ENCODE results near the gene KCTD17.

DNA sequence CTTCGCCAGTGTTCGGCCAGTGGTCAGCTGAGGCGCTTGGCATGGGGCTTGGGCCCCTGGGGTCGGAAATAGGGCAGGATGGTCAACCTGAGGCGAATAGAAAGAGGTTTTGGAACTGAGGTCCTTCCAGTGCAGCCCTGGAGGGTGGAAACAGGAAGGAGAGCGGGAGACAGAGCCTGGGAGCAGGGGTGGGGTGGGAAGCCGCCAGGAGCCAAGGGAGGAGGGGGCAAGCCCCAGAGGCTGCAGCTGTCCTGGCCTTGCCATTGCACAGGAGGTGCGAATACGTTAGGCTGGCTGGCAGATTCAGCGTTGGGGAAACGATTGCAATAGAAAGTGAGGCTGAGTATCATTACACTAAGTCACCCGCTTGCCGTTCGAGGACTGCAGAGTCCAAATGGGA is 13.9 kb upstream of the KCTD17 start:
- TF ChIP-seq, protein P1, sequence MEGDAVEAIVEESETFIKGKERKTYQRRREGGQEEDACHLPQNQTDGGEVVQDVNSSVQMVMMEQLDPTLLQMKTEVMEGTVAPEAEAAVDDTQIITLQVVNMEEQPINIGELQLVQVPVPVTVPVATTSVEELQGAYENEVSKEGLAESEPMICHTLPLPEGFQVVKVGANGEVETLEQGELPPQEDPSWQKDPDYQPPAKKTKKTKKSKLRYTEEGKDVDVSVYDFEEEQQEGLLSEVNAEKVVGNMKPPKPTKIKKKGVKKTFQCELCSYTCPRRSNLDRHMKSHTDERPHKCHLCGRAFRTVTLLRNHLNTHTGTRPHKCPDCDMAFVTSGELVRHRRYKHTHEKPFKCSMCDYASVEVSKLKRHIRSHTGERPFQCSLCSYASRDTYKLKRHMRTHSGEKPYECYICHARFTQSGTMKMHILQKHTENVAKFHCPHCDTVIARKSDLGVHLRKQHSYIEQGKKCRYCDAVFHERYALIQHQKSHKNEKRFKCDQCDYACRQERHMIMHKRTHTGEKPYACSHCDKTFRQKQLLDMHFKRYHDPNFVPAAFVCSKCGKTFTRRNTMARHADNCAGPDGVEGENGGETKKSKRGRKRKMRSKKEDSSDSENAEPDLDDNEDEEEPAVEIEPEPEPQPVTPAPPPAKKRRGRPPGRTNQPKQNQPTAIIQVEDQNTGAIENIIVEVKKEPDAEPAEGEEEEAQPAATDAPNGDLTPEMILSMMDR (IDR thresholded peaks at IDR 0.05; ENCODE audit: insufficient read depth, low read length) = no peak
- TF ChIP-seq POLR2AphosphoS5 (IDR thresholded peaks at IDR 0.05; ENCODE audit: low read depth) = no peak
- TF ChIP-seq, protein P2, sequence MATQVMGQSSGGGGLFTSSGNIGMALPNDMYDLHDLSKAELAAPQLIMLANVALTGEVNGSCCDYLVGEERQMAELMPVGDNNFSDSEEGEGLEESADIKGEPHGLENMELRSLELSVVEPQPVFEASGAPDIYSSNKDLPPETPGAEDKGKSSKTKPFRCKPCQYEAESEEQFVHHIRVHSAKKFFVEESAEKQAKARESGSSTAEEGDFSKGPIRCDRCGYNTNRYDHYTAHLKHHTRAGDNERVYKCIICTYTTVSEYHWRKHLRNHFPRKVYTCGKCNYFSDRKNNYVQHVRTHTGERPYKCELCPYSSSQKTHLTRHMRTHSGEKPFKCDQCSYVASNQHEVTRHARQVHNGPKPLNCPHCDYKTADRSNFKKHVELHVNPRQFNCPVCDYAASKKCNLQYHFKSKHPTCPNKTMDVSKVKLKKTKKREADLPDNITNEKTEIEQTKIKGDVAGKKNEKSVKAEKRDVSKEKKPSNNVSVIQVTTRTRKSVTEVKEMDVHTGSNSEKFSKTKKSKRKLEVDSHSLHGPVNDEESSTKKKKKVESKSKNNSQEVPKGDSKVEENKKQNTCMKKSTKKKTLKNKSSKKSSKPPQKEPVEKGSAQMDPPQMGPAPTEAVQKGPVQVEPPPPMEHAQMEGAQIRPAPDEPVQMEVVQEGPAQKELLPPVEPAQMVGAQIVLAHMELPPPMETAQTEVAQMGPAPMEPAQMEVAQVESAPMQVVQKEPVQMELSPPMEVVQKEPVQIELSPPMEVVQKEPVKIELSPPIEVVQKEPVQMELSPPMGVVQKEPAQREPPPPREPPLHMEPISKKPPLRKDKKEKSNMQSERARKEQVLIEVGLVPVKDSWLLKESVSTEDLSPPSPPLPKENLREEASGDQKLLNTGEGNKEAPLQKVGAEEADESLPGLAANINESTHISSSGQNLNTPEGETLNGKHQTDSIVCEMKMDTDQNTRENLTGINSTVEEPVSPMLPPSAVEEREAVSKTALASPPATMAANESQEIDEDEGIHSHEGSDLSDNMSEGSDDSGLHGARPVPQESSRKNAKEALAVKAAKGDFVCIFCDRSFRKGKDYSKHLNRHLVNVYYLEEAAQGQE (IDR thresholded peaks at IDR 0.05; ENCODE audit: insufficient replicate concordance, low read depth) = no peak

Data from HL-60 (cell line).